GM23338 (cell line): ENCODE data around the gene UBE2D1. TPM values are rescaled to one million over a fixed set of nuclear protein-coding genes. Genes with fewer than 3 reads are reported as not detected.

Source experiments
- ATAC-seq: fragments of 200-7000 bp; cut with Tn5 transposase; 3 replicates; pipeline ENCODE4 v1.9.1; 2020
- DNase-seq: peaks from one replicate; pipeline ENCODE4 v3.0.0-alpha.2; 2015; ENCODE audit warnings: low spot score
- H2AFZ ChIP-seq: fragments of 200-600 bp; sonication (generic); 2 replicates; pipeline ENCODE4 v1.8.0; 2016; ENCODE audit warnings: antibody characterized with exemption, mild to moderate bottlenecking, moderate library complexity
- H3F3A ChIP-seq: fragments of 200-600 bp; sonication (generic); replicated peaks from 2 replicates; pipeline ENCODE4 v1.8.0; 2017; ENCODE audit warnings: antibody characterized with exemption, mixed run types, low read depth
- H3K27ac ChIP-seq: fragments of 200-600 bp; sonication (generic); 2 replicates; pipeline ENCODE4 v1.6.1; 2016; ENCODE audit warnings: low read depth
- H3K27me3 ChIP-seq: fragments of 200-600 bp; sonication (generic); 2 replicates; pipeline ENCODE4 v1.8.0; 2016; ENCODE audit warnings: mild to moderate bottlenecking, mixed run types, moderate library complexity; ENCODE audit not compliant: insufficient read depth
- H3K36me3 ChIP-seq: fragments of 200-600 bp; sonication (generic); 2 replicates; pipeline ENCODE4 v1.8.0; 2016; ENCODE audit warnings: mild to moderate bottlenecking; ENCODE audit not compliant: insufficient read depth
- H3K4me1 ChIP-seq: fragments of 200-600 bp; sonication (generic); 2 replicates; pipeline ENCODE4 v1.8.0; 2016; ENCODE audit warnings: mild to moderate bottlenecking, moderate library complexity; ENCODE audit not compliant: insufficient read depth
- H3K4me2 ChIP-seq: fragments of 200-600 bp; sonication (generic); 2 replicates; pipeline ENCODE4 v1.7.1; 2017; ENCODE audit warnings: mixed run types
- H3K4me3 ChIP-seq: fragments of 200-600 bp; sonication (generic); 2 replicates; pipeline ENCODE4 v1.6.1; 2016; ENCODE audit warnings: mixed run types
- H3K79me2 ChIP-seq: fragments of 200-600 bp; sonication (generic); replicated peaks from 2 replicates; pipeline ENCODE4 v1.8.0; 2017; ENCODE audit warnings: mild to moderate bottlenecking; ENCODE audit not compliant: insufficient read depth
- H3K9me2 ChIP-seq: fragments of 200-600 bp; sonication (generic); 2 replicates; pipeline ENCODE4 v1.8.0; 2017; ENCODE audit not compliant: insufficient read depth
- H4K20me1 ChIP-seq: fragments of 200-600 bp; sonication (generic); replicated peaks from 2 replicates; pipeline ENCODE4 v1.8.0; 2017; ENCODE audit warnings: mild to moderate bottlenecking; ENCODE audit not compliant: insufficient read depth
- H3K27ac Mint-ChIP-seq: 2 replicates; pipeline ENCODE4 v1.8.0; 2020; ENCODE audit warnings: inconsistent platforms, mild to moderate bottlenecking, moderate library complexity, mixed read lengths
- H3K27me3 Mint-ChIP-seq: 3 replicates; pipeline ENCODE4 v1.8.0; 2022; ENCODE audit warnings: low read depth, mild to moderate bottlenecking, moderate library complexity, mixed read lengths, inconsistent platforms; ENCODE audit not compliant: insufficient read depth, poor library complexity
- H3K36me3 Mint-ChIP-seq: 3 replicates; pipeline ENCODE4 v1.8.0; 2021; ENCODE audit warnings: low read depth, mild to moderate bottlenecking, inconsistent platforms, moderate library complexity, mixed read lengths
- H3K4me1 Mint-ChIP-seq: 3 replicates; pipeline ENCODE4 v1.8.0; 2020; ENCODE audit warnings: mild to moderate bottlenecking, inconsistent platforms, mixed read lengths
- H3K4me3 Mint-ChIP-seq: 3 replicates; pipeline ENCODE4 v1.8.0; 2021; ENCODE audit warnings: moderate library complexity, mild to moderate bottlenecking, inconsistent platforms, mixed read lengths
- H3K9me3 Mint-ChIP-seq: 3 replicates; pipeline ENCODE4 v1.8.0; 2020; ENCODE audit warnings: moderate library complexity, mild to moderate bottlenecking, inconsistent platforms, mixed read lengths
- EZH2phosphoT487 ChIP-seq: fragments of 200-600 bp; sonication (generic); IDR thresholded peaks from one replicate; pipeline ENCODE4 v1.8.1; 2018; ENCODE audit warnings: antibody characterized with exemption; ENCODE audit not compliant: unreplicated experiment
- JUNB ChIP-seq: IDR thresholded peaks from one replicate; pipeline ENCODE4 v1.6.1; 2016; ENCODE audit warnings: antibody characterized with exemption; ENCODE audit not compliant: unreplicated experiment
- NANOG ChIP-seq: IDR thresholded peaks from 2 replicates; pipeline ENCODE4 v1.6.1; 2016; ENCODE audit warnings: antibody characterized with exemption, borderline replicate concordance
- POLR2AphosphoS5 ChIP-seq: IDR thresholded peaks from 2 replicates; pipeline ENCODE4 v1.6.1; 2016; ENCODE audit warnings: antibody characterized with exemption, low read depth
- REST ChIP-seq: IDR thresholded peaks from one replicate; pipeline ENCODE4 v1.6.1; 2018; ENCODE audit warnings: antibody characterized with exemption; ENCODE audit not compliant: unreplicated experiment
- STAT1 ChIP-seq: IDR thresholded peaks from one replicate; pipeline ENCODE4 v1.6.1; 2016; ENCODE audit warnings: antibody characterized with exemption; ENCODE audit not compliant: unreplicated experiment
- ZNF331 ChIP-seq: fragments of 250-450 bp; sonication (Bioruptor Pico); IDR thresholded peaks from 2 replicates; pipeline ENCODE4 v1.5.0; 2020; ENCODE audit warnings: low read depth, mild to moderate bottlenecking, moderate library complexity
- ZNF462 ChIP-seq: fragments of 250-450 bp; sonication (Bioruptor Pico); IDR thresholded peaks from 2 replicates; pipeline ENCODE4 v1.5.0; 2020; ENCODE audit warnings: mild to moderate bottlenecking, moderate library complexity
- polyA plus RNA-seq: library from polyadenylated mRNA; unstranded; fragments of >200 nt; fragmentation: Nextera tagmentation; extraction: Ambion mirVana; gene quantifications from 2 replicates; pipeline ENCODE4 v1.2.1, GENCODE V29; 2016
- total RNA-seq: library from RNA; depleted of rRNA; stranded (reverse); fragments of >200 nt; shearing (Covaris generic); gene quantifications from 2 replicates; pipeline ENCODE4 v1.2.3, GENCODE V29; 2014

The UBE2D1 gene
- total and polyA plus RNA-seq, 2 experiments from 2014 or later: 39.5 to 64.9 TPM

GRCh38 chr10:58362027-58362789 lies 27.4 kb downstream of the UBE2D1 start (continued):
- TF ChIP-seq ZNF462 (CRISPR knock-in tag) (no peak), REST (no peak), JUNB (no peak)

- Histone ChIP-seq H3F3A (no peaks in the 10 kb centered on the region), H3K9me2 (no peaks in the 10 kb centered on the region), H3K4me1 (no peaks in the 10 kb centered on the region), H3K27me3 (no peaks in the 10 kb centered on the region), H3K4me2 (no peak overlapping the region), H4K20me1 (no peaks in the 10 kb centered on the region), H3K36me3 (no peaks in the 10 kb centered on the region), H3K4me3 (no peak overlapping the region), H2AFZ (no peak overlapping the region), H3K27ac (no peak overlapping the region), H3K79me2 (no peaks in the 10 kb centered on the region)
- Mint-ChIP-seq H3K27ac (no peak overlapping the region), H3K4me3 (no peak overlapping the region), H3K27me3 (no peaks in the 10 kb centered on the region), H3K36me3 (peaks cover 3% of the 10 kb centered on the region; the same call in 2 of the 3 replicates), H3K9me3 (no peaks in the 10 kb centered on the region), H3K4me1 (no peaks in the 10 kb centered on the region)
- DNase-seq: no peak
- no peak for ATAC-seq
- TF ChIP-seq NANOG: no peak
- TF ChIP-seq STAT1: no peak
- no peak for TF ChIP-seq JUNB
- TF ChIP-seq POLR2AphosphoS5: no peak
- TF ChIP-seq ZNF331 (CRISPR knock-in tag): no peak
- no peak for TF ChIP-seq EZH2phosphoT487
Measured at GRCh38 chr10:58367069-58367468, 32.3 kb downstream of the UBE2D1 start.
